GM12891 (cell line): ENCODE measurements around the gene GFPT1. TPM values are rescaled to one million over a fixed set of nuclear protein-coding genes. Genes with fewer than 3 reads are reported as not detected.
"Not testable (repeated sequence)": the region's sequence is repeated elsewhere in the genome, so short reads cannot be mapped to it uniquely, and the experiment has no call there.

Source experiments
- DNase-seq: peaks from one replicate; pipeline ENCODE4 v3.0.0; 2011; ENCODE audit warnings: low spot score; ENCODE audit not compliant: insufficient read length
- FAIRE-seq: peaks from 2 replicates; lab custom pipeline; 2011; peaks lifted over from hg19 to GRCh38; lab: Jason Lieb, UNC
- PAX5 ChIP-seq: IDR thresholded peaks from 2 replicates; pipeline ENCODE4 v1.6.1; 2011; ENCODE audit warnings: low read length, moderate library complexity, mild to moderate bottlenecking; ENCODE audit not compliant: insufficient read depth, severe bottlenecking
- POLR2A ChIP-seq: IDR thresholded peaks from 2 replicates; pipeline ENCODE4 v1.6.1; 2011; ENCODE audit warnings: low read depth, low read length, control low read depth
- POLR2AphosphoS5 ChIP-seq: IDR thresholded peaks from 2 replicates; pipeline ENCODE4 v1.6.1; 2011; ENCODE audit warnings: low read depth, low read length, control low read depth
- POU2F2 ChIP-seq: IDR thresholded peaks from 2 replicates; pipeline ENCODE4 v1.6.1; 2011; ENCODE audit warnings: low read depth, mild to moderate bottlenecking, control low read depth, low read length, moderate library complexity
- SPI1 ChIP-seq: IDR thresholded peaks from 2 replicates; pipeline ENCODE4 v1.6.1; 2011; ENCODE audit warnings: low read depth, low read length, control low read depth
- TAF1 ChIP-seq: IDR thresholded peaks from 2 replicates; pipeline ENCODE4 v1.6.1; 2011; ENCODE audit warnings: low read depth, low read length, control low read depth
- polyA plus RNA-seq: library from polyadenylated mRNA; unstranded; fragments of >200 nt; gene quantifications from one replicate; pipeline ENCODE4 v1.2.1, GENCODE V29; 2012; ENCODE audit warnings: low read depth, missing spikeins, inconsistent platforms; ENCODE audit not compliant: missing spikeins

Gene GFPT1
- 10.6 TPM for polyA plus RNA-seq

DNA sequence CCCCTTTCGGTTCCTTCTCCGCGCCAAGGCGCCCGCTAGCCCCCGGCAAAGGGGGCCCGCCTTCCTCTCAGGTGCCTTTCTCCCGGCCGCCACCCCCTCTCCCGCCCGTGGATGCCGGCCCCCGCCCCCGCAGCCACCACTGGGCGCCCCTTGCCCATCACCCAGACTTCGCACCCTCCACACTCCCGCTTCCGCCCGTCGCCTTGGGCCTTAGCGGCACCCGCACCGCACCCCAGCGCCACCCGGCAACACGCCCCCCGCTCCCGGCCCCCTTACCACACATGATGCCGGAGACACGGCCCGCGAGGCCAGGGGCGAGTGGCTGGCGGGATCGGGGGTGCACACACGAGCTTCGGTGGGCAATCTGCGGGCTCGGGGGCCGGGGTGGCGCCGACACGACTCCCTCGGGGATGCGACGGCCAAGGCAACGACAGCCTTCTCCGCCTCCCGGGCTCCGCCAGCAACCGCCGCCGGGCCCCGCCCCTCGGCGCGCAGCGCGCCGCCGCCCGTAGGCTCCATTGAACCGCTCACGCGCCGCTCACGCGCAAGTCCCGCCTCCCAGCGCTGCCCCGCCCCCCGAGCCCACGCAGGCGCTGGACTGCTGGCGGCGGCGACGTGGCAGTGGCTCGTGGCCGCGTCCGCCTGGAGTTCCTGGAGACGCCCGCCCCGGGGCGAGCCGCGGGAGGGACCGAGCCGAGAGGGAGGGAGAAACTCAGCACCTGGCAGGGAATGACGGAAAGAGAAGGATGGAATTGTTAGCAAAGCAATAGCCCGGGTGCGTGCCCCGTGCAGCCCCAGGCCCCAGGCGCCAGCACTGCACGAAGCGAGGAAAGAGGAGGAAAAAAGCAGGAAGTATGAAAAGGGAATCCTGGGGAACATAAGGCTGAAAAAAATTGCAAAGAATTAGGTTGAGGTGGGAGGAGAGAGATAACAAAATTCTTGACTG lies at the start of gene GFPT1:
GFPT1 (minus strand) TSS at position 439 of the 946 bp plus-strand sequence; CDS start at position 283, 156 bp downstream.
- FAIRE-seq (peak; percentile 95), DNase-seq (peak; percentile 82)
- TF ChIP-seq TAF1 (peak; percentile 59; the same call in 1 of the 2 replicates), SPI1 (no peak), POLR2AphosphoS5 (peak; percentile 65), POLR2A (peak; percentile 80)

GRCh38 chr2:69436596-69436937 lies 49.5 kb upstream of the GFPT1 start:
- no peak for FAIRE-seq
- no peak for DNase-seq
- TF ChIP-seq PAX5 (no peak), SPI1 (peak; percentile 81; the same call in 1 of the 2 replicates)

DNA sequence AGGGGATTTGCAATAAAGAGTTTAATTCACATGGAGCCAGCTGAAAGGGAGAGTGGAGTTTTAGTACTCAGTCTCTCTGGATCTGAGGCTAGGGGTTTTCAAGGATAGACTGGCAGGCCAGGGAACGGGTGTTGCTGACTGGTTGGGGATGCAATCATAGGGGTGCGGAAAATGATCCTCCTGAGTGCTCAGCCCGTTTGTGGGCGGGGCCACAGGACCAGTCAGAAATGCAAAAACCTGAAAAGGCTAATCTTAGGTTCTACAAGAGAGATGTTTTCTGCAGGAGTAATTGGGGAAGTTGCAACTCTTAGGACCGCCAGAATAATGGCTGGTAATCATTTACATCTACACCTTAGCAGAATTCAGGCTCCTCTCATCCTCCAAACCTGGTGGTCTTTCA lies 47.7 kb upstream of the GFPT1 start:
- no peak for FAIRE-seq

DNA sequence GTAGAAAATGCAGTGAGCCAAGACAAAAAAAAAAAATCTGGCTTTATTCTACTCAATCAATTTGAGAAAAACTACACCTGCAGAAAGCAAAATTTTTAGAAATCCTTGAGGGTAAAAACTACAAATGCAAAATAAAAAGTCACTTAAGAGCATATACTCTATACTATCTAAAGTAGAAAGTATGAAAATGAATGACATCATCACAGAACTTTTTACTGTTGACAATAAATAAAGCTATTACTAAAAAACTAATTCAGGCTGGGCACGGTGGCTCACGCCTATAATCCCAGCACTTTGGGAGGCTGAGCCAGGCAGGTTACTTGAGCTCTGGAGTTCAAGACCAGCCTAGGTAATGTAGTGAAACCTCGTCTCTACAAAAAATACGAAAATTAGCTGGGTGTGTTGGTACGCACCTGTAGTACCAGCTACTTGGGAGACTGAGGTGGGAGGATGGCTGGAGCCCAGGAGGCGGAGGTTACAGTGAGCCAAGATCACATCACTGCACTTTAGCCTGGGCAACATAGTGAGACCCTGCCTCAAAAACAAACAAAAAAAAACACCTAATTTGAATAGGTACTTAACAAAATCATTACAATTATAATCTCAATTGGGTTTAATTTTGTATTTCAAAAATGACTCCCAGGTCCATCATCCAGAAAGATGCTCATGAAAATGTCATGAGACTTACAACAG lies 42.6 kb upstream of the GFPT1 start:
- FAIRE-seq = no peak
- no peak for TF ChIP-seq SPI1
- no peak for TF ChIP-seq POLR2A
- TF ChIP-seq TAF1 = no peak
- no peak for TF ChIP-seq POU2F2
- no peak for TF ChIP-seq PAX5
- TF ChIP-seq POLR2AphosphoS5 = no peak
- no peak for DNase-seq

More for the DNA sequence above, 47.7 kb upstream of the GFPT1 start:
- DNase-seq = no peak
- no peak for TF ChIP-seq POU2F2
- no peak for TF ChIP-seq PAX5
- no peak for TF ChIP-seq SPI1
- TF ChIP-seq TAF1 = no peak

- FAIRE-seq (no peak), DNase-seq (no peak)
- no peak for TF ChIP-seq POLR2A
- TF ChIP-seq TAF1 = no peak
- TF ChIP-seq SPI1 = no peak
- no peak for TF ChIP-seq POU2F2
- TF ChIP-seq PAX5 = no peak
- no peak for TF ChIP-seq POLR2AphosphoS5
Measured at GRCh38 chr2:69428981-69429380, 42.0 kb upstream of the GFPT1 start.

DNA sequence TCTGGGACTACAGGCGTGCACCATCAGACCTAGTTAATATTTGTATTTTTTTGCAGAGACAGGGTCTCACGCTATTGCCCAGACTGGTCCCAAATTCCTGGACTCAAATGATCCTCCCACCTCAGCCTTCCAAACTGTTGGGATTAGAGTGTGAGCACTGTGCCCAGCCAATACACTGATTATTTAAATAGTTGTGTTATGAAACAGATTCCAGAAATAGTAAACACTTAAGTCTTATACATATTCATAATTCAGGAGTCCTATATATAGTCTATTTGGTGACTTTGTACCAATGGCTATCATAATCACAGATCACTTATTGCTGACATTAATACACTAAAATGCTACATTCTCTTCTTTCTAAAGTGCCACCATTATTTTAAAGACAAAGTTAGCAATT lies 37.4 kb upstream of the GFPT1 start:
- FAIRE-seq = no peak
- no peak for TF ChIP-seq TAF1
- no peak for TF ChIP-seq POU2F2
- TF ChIP-seq POLR2AphosphoS5 = no peak
- TF ChIP-seq POLR2A = no peak
- TF ChIP-seq PAX5 = no peak
- TF ChIP-seq SPI1 = no peak
- no peak for DNase-seq

DNA sequence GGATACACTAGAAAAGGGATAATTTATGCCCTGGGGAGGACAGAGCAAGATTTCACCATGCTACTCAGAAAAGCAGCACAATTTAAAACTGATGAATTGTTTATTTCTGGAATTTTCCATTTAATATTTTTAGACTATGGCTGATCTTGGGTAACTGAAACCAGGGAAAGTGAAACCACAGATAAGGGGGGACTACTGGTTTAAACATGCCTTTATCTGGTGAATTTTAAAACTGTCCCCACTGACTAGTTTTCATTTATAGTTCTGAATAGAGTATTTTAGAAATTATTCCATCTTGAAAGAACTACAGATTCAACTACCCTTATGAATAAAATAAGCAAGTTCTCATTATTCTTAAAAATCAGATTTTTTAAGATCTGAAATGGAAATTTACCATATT lies 35.2 kb upstream of the GFPT1 start:
- DNase-seq (no peak), FAIRE-seq (no peak)
- TF ChIP-seq POLR2A (no peak), SPI1 (no peak), POU2F2 (no peak), POLR2AphosphoS5 (no peak), PAX5 (no peak), TAF1 (no peak)

GRCh38 chr2:69419111-69419510 lies 32.1 kb upstream of the GFPT1 start:
- DNase-seq, FAIRE-seq: not testable (repeated sequence)

GRCh38 chr2:69416147-69416546 lies 29.1 kb upstream of the GFPT1 start:
- FAIRE-seq (no peak), DNase-seq (no peak)
- TF ChIP-seq POU2F2 (no peak), PAX5 (no peak), SPI1 (no peak), POLR2A (no peak), POLR2AphosphoS5 (no peak), TAF1 (no peak)

- DNase-seq (no peak), FAIRE-seq (no peak)
- TF ChIP-seq TAF1 (no peak), SPI1 (no peak), POU2F2 (no peak), POLR2AphosphoS5 (no peak), PAX5 (no peak), POLR2A (no peak)
Measured at GRCh38 chr2:69411120-69411519, 24.1 kb upstream of the GFPT1 start.
